GM12878 (cell line): ENCODE data around the gene PPP1R12B. TPM values are rescaled to one million over a fixed set of nuclear protein-coding genes. Genes with fewer than 3 reads are reported as not detected.

Experiments
- CUX1 ChIP-seq: IDR thresholded peaks from 2 replicates; pipeline ENCODE4 v1.6.1; 2012; ENCODE audit warnings: improper control_type of control experiment, low read depth, low read length; ENCODE audit not compliant: insufficient replicate concordance
- ZNF622 ChIP-seq: fragments of 450-650 bp; IDR thresholded peaks from 2 replicates; pipeline ENCODE4 v1.6.1; 2017; ENCODE audit warnings: mild to moderate bottlenecking, inconsistent platforms
- polyA plus RNA-seq, 11 experiments: library from polyadenylated mRNA; depleted of rRNA in 4 of 11; unstranded in 6 of 11; stranded (reverse) in 5 of 11; fragments of >200 nt; fragmentation: Nextera tagmentation in 4 of 11; fragmentation: Illumina TruSeq in 1 of 11; extraction: Ambion mirVana in 4 of 11; extraction: Trizol in 1 of 11; gene quantifications; 1 replicate in 1 of 11; 2 replicates in 10 of 11; pipeline versions ENCODE4 v1.2.1 to v1.2.3, GENCODE V29; 2011 to 2016; ENCODE audit warnings: inconsistent platforms in 2 of 11, missing spikeins in 2 of 11, low read depth in 1 of 11
- total RNA-seq, 4 experiments: library from RNA; depleted of rRNA in 3 of 4; stranded (reverse); fragments of >200 nt in 3 of 4; fragmentation: Illumina TruSeq in 1 of 4; extraction: Trizol in 1 of 4; gene quantifications; 2 replicates each; pipeline versions ENCODE4 v1.2.1 to v1.2.3, GENCODE V29; 2013 to 2021
- TF ChIP-seq, protein P1 (sequence below): fragments of 150-350 bp; IDR thresholded peaks from 2 replicates; pipeline ENCODE4 v1.6.1; 2016; ENCODE audit warnings: low read depth, low read length

The PPP1R12B gene
- total and polyA plus RNA-seq, 10 of the 15 experiments (the other 5 are each of a cell fraction or from before 2014, with no cell fraction given): 0.29 to 9.4 (median 4.7) TPM

- TF ChIP-seq, protein P1, sequence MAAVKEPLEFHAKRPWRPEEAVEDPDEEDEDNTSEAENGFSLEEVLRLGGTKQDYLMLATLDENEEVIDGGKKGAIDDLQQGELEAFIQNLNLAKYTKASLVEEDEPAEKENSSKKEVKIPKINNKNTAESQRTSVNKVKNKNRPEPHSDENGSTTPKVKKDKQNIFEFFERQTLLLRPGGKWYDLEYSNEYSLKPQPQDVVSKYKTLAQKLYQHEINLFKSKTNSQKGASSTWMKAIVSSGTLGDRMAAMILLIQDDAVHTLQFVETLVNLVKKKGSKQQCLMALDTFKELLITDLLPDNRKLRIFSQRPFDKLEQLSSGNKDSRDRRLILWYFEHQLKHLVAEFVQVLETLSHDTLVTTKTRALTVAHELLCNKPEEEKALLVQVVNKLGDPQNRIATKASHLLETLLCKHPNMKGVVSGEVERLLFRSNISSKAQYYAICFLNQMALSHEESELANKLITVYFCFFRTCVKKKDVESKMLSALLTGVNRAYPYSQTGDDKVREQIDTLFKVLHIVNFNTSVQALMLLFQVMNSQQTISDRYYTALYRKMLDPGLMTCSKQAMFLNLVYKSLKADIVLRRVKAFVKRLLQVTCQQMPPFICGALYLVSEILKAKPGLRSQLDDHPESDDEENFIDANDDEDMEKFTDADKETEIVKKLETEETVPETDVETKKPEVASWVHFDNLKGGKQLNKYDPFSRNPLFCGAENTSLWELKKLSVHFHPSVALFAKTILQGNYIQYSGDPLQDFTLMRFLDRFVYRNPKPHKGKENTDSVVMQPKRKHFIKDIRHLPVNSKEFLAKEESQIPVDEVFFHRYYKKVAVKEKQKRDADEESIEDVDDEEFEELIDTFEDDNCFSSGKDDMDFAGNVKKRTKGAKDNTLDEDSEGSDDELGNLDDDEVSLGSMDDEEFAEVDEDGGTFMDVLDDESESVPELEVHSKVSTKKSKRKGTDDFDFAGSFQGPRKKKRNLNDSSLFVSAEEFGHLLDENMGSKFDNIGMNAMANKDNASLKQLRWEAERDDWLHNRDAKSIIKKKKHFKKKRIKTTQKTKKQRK: no peak
- TF ChIP-seq CUX1: no peak
- TF ChIP-seq ZNF622: no peak
These were observed 36.4 kb upstream of the PPP1R12B start (continued) for GRCh38 chr1:202311875-202312635.
